ENCODE data around the gene RHBDL2.

The RHBDL2 gene

GRCh38 chr1:38908821-38909220, 32.8 kb downstream of the RHBDL2 start:
- H3K79me2 ChIP-seq (ENCODE audit: insufficient read depth, low read depth), result no peaks in the 10 kb centered on the region
- no peak overlapping the region for H3K4me3 ChIP-seq (IDR thresholded peaks at IDR 0.05; ENCODE audit: insufficient read depth, low read depth, low read length)
- no peaks in the 10 kb centered on the region for H3K36me3 ChIP-seq (ENCODE audit: insufficient read depth)
- no peaks in the 10 kb centered on the region for H3K4me1 ChIP-seq (ENCODE audit: low read depth, poor library complexity, severe bottlenecking)
- no peak overlapping the region for H2AFZ ChIP-seq (ENCODE audit: low read depth)
- H4K20me1 ChIP-seq (ENCODE audit: insufficient read depth), result no peaks in the 10 kb centered on the region
- no peak overlapping the region for H3K4me2 ChIP-seq
- H3K27me3 ChIP-seq (ENCODE audit: insufficient read depth, low read depth), result no peaks in the 10 kb centered on the region
- TF ChIP-seq CTCF (conservative IDR thresholded peaks at IDR 0.05; ENCODE audit: low read depth, low read length), result no peak
- no peak overlapping the region for H3K27ac ChIP-seq
- no peak overlapping the region for H3K9ac ChIP-seq

GRCh38 chr1:38905985-38906384, 35.6 kb downstream of the RHBDL2 start:
- no peaks in the 10 kb centered on the region for H3K79me2 ChIP-seq (ENCODE audit: insufficient read depth, low read depth)
- H3K27ac ChIP-seq, result no peak overlapping the region

GRCh38 chr1:38899560-38899959, 42.1 kb downstream of the RHBDL2 start:
- H3K36me3 ChIP-seq (ENCODE audit: insufficient read depth), result no peaks in the 10 kb centered on the region

More at GRCh38 chr1:38905985-38906384, 35.6 kb downstream of the RHBDL2 start:
- Histone ChIP-seq H3K36me3 (ENCODE audit: insufficient read depth) (no peaks in the 10 kb centered on the region), H3K4me1 (ENCODE audit: low read depth, poor library complexity, severe bottlenecking) (no peaks in the 10 kb centered on the region), H3K9ac (no peak overlapping the region), H4K20me1 (ENCODE audit: insufficient read depth) (no peaks in the 10 kb centered on the region), H3K27me3 (ENCODE audit: insufficient read depth, low read depth) (no peaks in the 10 kb centered on the region), H2AFZ (ENCODE audit: low read depth) (no peak overlapping the region), H3K4me3 (IDR thresholded peaks at IDR 0.05; ENCODE audit: insufficient read depth, low read depth, low read length) (no peak overlapping the region), H3K4me2 (no peak overlapping the region)
- no peak for TF ChIP-seq CTCF (conservative IDR thresholded peaks at IDR 0.05; ENCODE audit: low read depth, low read length)

GRCh38 chr1:38898653-38899230, 42.9 kb downstream of the RHBDL2 start:
- Histone ChIP-seq H3K4me1 (ENCODE audit: low read depth, poor library complexity, severe bottlenecking) (no peaks in the 10 kb centered on the region), H3K79me2 (ENCODE audit: insufficient read depth, low read depth) (no peaks in the 10 kb centered on the region), H3K4me3 (IDR thresholded peaks at IDR 0.05; ENCODE audit: insufficient read depth, low read depth, low read length) (no peak overlapping the region), H3K9ac (no peak overlapping the region), H2AFZ (ENCODE audit: low read depth) (no peak overlapping the region), H3K36me3 (ENCODE audit: insufficient read depth) (no peaks in the 10 kb centered on the region), H3K27me3 (ENCODE audit: insufficient read depth, low read depth) (no peaks in the 10 kb centered on the region), H4K20me1 (ENCODE audit: insufficient read depth) (no peaks in the 10 kb centered on the region), H3K4me2 (no peak overlapping the region), H3K27ac (no peak overlapping the region)
- TF ChIP-seq CTCF (conservative IDR thresholded peaks at IDR 0.05; ENCODE audit: low read depth, low read length), result no peak

More at GRCh38 chr1:38899560-38899959, 42.1 kb downstream of the RHBDL2 start:
- H3K27ac ChIP-seq, result no peak overlapping the region
- H3K4me3 ChIP-seq (IDR thresholded peaks at IDR 0.05; ENCODE audit: insufficient read depth, low read depth, low read length), result no peak overlapping the region
- H3K79me2 ChIP-seq (ENCODE audit: insufficient read depth, low read depth), result no peaks in the 10 kb centered on the region
- no peak for TF ChIP-seq CTCF (conservative IDR thresholded peaks at IDR 0.05; ENCODE audit: low read depth, low read length)
- H3K27me3 ChIP-seq (ENCODE audit: insufficient read depth, low read depth), result no peaks in the 10 kb centered on the region
- H3K9ac ChIP-seq, result no peak overlapping the region
- H4K20me1 ChIP-seq (ENCODE audit: insufficient read depth), result no peaks in the 10 kb centered on the region
- no peaks in the 10 kb centered on the region for H3K4me1 ChIP-seq (ENCODE audit: low read depth, poor library complexity, severe bottlenecking)
- no peak overlapping the region for H3K4me2 ChIP-seq
- H2AFZ ChIP-seq (ENCODE audit: low read depth), result no peak overlapping the region

Measured in KMS-11 (cell line).